ENCODE measurements around the gene ID3.

GRCh38 chr1:23554481-23555269 lies 4.6 kb downstream of the ID3 start:
- TF ChIP-seq CTCF (IDR thresholded peaks at IDR 0.05; ENCODE audit: low read length): peak; percentile 40
- TF ChIP-seq EZH2 (IDR thresholded peaks at IDR 0.05; ENCODE audit: borderline replicate concordance, low read length): no peak
